ENCODE results near the gene CDH8. TPM values are rescaled to one million over a fixed set of nuclear protein-coding genes. Genes with fewer than 3 reads are reported as not detected.

CDH8 gene
- total RNA-seq, 1 experiment from 2014 or later: 5.7 TPM

DNA sequence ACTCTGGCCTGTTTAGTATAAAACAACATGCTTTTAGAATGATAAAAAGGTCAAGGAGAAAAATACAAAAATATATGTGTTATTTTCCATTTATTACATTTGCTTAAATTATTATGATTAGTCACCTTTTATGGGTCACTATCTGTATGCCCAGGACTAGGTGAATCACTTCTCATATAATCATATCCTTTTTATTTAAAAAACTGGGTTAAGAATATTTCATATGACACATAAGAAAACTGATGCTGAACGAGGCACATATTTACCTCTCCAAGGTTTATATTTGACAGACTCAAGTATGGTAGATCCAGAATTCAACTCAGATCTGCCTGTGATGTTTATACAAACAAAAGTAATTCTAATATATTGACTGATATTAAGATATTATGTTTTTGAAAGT is 134.5 kb downstream of the CDH8 start:
- Histone ChIP-seq H3K9me2 (replicated peaks; ENCODE audit: low read length) (no peaks in the 10 kb centered on the region), H3K27ac (ENCODE audit: low read length) (0 out of 2 replicates have a peak overlapping the region, but pooled peaks have one; percentile 13), H3K36me3 (ENCODE audit: low read depth, low read length) (no peaks in the 10 kb centered on the region), H3K79me2 (ENCODE audit: low read length) (no peaks in the 10 kb centered on the region), H3K9me3 (ENCODE audit: low read length) (no peaks in the 10 kb centered on the region), H3F3A (ENCODE audit: low read length, unreplicated experiment) (no peaks in the 10 kb centered on the region), H3K4me3 (ENCODE audit: low read length) (no peak overlapping the region), H2AFZ (ENCODE audit: low read length) (no peak overlapping the region), H3K9ac (ENCODE audit: low read length) (no peak overlapping the region), H4K20me1 (ENCODE audit: low read length) (no peaks in the 10 kb centered on the region), H3K27me3 (ENCODE audit: low read length) (no peaks in the 10 kb centered on the region), H3K4me2 (ENCODE audit: low read length) (no peak overlapping the region), H3K4me1 (ENCODE audit: insufficient read depth, low read length) (peaks cover 24% of the 10 kb centered on the region)
- intact Hi-C loops (cut with micrococcal nuclease): loop anchor here (2.0 kb wide), 1 partner anchor 109 kb away; no protein-coding TSS in a partner anchor
- TF ChIP-seq EZH2 (IDR thresholded peaks at IDR 0.05; ENCODE audit: low read length, unreplicated experiment): no peak
- TF ChIP-seq CTCF (conservative IDR thresholded peaks at IDR 0.05; ENCODE audit: low read depth, low read length): no peak
- TF ChIP-seq EZH2phosphoT487 (IDR thresholded peaks at IDR 0.05; ENCODE audit: borderline replicate concordance, low read length): no peak
- ATAC-seq: peak; percentile 92
- BruUV-seq (replicated peaks): no TSS peak
- POLR2A ChIA-PET (ENCODE audit: unreplicated experiment): no interaction called here
- DNase-seq: peak; percentile 50
- CTCF ChIA-PET: no interaction called here

GRCh38 chr16:61900482-61900881 is 135.8 kb downstream of the CDH8 start:
- Histone ChIP-seq H3K4me2 (ENCODE audit: low read length) (no peak overlapping the region), H3K9me3 (ENCODE audit: low read length) (no peaks in the 10 kb centered on the region), H3K79me2 (ENCODE audit: low read length) (no peaks in the 10 kb centered on the region), H3K4me3 (ENCODE audit: low read length) (no peak overlapping the region), H4K20me1 (ENCODE audit: low read length) (no peaks in the 10 kb centered on the region), H3K4me1 (ENCODE audit: insufficient read depth, low read length) (peaks cover 24% of the 10 kb centered on the region), H3K27ac (ENCODE audit: low read length) (no peak overlapping the region), H3K27me3 (ENCODE audit: low read length) (no peaks in the 10 kb centered on the region), H3K36me3 (ENCODE audit: low read depth, low read length) (no peaks in the 10 kb centered on the region), H3F3A (ENCODE audit: low read length, unreplicated experiment) (no peaks in the 10 kb centered on the region), H3K9me2 (replicated peaks; ENCODE audit: low read length) (no peaks in the 10 kb centered on the region), H2AFZ (ENCODE audit: low read length) (no peak overlapping the region), H3K9ac (ENCODE audit: low read length) (no peak overlapping the region)
- BruUV-seq (replicated peaks): no TSS peak
- no peak for TF ChIP-seq CTCF (conservative IDR thresholded peaks at IDR 0.05; ENCODE audit: low read depth, low read length)
- CTCF ChIA-PET: no interaction called here
- peak; percentile 13; the same call in 1 of the 2 replicates for ATAC-seq
- peak; percentile 59 for DNase-seq
- intact Hi-C loops (cut with micrococcal nuclease): loop anchor here (2.0 kb wide), 1 partner anchor 108 kb away; no protein-coding TSS in a partner anchor
- POLR2A ChIA-PET (ENCODE audit: unreplicated experiment): no interaction called here

DNA sequence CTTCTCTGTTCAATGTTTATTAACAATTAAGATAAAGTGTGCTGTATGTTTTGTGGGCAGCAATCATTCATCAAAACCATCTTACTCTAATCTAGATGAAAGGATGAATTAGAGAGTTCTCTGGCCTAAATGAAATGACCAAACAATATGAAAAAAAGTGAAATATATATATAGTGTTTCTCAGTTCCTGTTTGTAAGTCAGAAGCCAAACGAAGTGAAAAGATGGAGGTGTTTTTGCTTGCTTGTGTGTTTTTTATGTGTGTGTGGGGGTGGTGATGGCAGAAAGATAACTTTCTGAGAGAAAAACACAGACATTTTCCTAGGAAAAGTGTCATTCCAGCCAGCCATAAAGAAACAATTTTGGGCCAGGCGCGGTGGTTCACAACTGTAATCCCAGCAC is 138.6 kb downstream of the CDH8 start:
- no peak for TF ChIP-seq CTCF (conservative IDR thresholded peaks at IDR 0.05; ENCODE audit: low read depth, low read length)
- TF ChIP-seq EZH2phosphoT487 (IDR thresholded peaks at IDR 0.05; ENCODE audit: borderline replicate concordance, low read length): no peak
- no peak for TF ChIP-seq EZH2 (IDR thresholded peaks at IDR 0.05; ENCODE audit: low read length, unreplicated experiment)
- Histone ChIP-seq H3K4me3 (ENCODE audit: low read length) (no peak overlapping the region), H4K20me1 (ENCODE audit: low read length) (no peaks in the 10 kb centered on the region), H3K4me2 (ENCODE audit: low read length) (no peak overlapping the region), H3K9ac (ENCODE audit: low read length) (no peak overlapping the region), H3F3A (ENCODE audit: low read length, unreplicated experiment) (no peaks in the 10 kb centered on the region), H3K79me2 (ENCODE audit: low read length) (no peaks in the 10 kb centered on the region), H2AFZ (ENCODE audit: low read length) (no peak overlapping the region), H3K4me1 (ENCODE audit: insufficient read depth, low read length) (peaks cover 24% of the 10 kb centered on the region), H3K36me3 (ENCODE audit: low read depth, low read length) (no peaks in the 10 kb centered on the region), H3K27me3 (ENCODE audit: low read length) (no peaks in the 10 kb centered on the region), H3K27ac (ENCODE audit: low read length) (no peak overlapping the region), H3K9me2 (replicated peaks; ENCODE audit: low read length) (no peaks in the 10 kb centered on the region), H3K9me3 (ENCODE audit: low read length) (no peaks in the 10 kb centered on the region)
- intact Hi-C loops (cut with micrococcal nuclease): no loop called here
- BruUV-seq (replicated peaks): no TSS peak
- CTCF ChIA-PET: no interaction called here
- ATAC-seq (no peak), DNase-seq (no peak)
- POLR2A ChIA-PET (ENCODE audit: unreplicated experiment): no interaction called here

Data from PC-3 (cell line).